GM12878 (cell line): ENCODE measurements around the gene ZC3H7B.

ENCODE experiments used
- ZZZ3 ChIP-seq: IDR thresholded peaks from 2 replicates; pipeline ENCODE4 v1.6.1; 2011; ENCODE audit warnings: low read depth; ENCODE audit not compliant: control insufficient read depth, insufficient read length
- TF ChIP-seq, protein P1 (sequence below), 3 experiments: IDR thresholded peaks in 2 of 3; conservative IDR thresholded peaks in 1 of 3; 2 replicates each; pipeline ENCODE4 v1.5.1; 2011; ENCODE audit warnings: low read depth in 3 of 3, low read length in 3 of 3, mild to moderate bottlenecking in 3 of 3, control low read depth in 2 of 3, moderate library complexity in 2 of 3, inconsistent platforms in 1 of 3, mixed read lengths in 1 of 3; ENCODE audit not compliant: control insufficient read depth in 2 of 3, insufficient read depth in 1 of 3; ENCODE audit errors: extremely low read depth in 1 of 3

DNA sequence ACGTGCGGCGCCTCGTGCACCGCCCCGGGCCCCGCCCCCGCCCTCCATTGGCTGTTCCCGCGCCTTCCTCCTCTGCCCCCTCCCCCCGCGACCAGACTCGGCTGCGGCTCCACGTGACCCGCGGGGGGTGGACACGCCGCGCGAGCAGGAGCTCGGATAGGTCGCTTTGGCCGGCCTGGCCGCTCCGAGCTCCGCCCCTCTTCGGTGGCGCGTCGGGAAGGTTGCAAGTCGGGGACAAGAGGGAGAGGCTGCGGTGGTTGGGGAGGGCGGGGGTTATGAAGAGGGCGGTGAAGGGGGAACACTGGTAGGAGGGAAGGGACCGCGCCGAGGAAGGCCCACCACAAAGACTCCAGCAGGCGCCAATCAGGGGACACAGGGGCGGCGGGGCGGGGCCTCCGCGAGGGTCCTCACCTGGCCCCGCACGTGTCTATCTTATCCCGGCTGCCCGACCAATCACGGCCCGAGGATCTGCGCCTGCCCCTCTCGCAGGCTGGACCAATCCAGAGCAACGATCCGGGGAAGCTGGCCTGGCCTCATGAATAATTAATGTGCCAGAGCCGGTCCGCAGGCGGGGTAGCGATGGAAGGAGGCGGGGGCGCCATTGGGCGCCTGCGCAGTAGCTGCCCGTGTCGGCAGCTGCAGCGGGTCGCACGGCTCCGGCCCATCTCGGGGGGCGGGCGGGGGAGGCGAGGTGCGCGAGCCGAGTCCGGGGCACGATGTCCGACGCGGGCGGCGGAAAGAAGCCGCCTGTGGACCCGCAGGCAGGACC, 80.2 kb downstream of the ZC3H7B start, which contains the start of gene TEF:
- no peak for TF ChIP-seq ZZZ3
- TF ChIP-seq, protein P1, sequence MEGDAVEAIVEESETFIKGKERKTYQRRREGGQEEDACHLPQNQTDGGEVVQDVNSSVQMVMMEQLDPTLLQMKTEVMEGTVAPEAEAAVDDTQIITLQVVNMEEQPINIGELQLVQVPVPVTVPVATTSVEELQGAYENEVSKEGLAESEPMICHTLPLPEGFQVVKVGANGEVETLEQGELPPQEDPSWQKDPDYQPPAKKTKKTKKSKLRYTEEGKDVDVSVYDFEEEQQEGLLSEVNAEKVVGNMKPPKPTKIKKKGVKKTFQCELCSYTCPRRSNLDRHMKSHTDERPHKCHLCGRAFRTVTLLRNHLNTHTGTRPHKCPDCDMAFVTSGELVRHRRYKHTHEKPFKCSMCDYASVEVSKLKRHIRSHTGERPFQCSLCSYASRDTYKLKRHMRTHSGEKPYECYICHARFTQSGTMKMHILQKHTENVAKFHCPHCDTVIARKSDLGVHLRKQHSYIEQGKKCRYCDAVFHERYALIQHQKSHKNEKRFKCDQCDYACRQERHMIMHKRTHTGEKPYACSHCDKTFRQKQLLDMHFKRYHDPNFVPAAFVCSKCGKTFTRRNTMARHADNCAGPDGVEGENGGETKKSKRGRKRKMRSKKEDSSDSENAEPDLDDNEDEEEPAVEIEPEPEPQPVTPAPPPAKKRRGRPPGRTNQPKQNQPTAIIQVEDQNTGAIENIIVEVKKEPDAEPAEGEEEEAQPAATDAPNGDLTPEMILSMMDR (IDR thresholded peaks at IDR 0.05 in 2 of 3, conservative IDR thresholded peaks at IDR 0.05 in 1 of 3; ENCODE audit: control insufficient read depth in 2 of 3, extremely low read depth in 1 of 3, insufficient read depth in 1 of 3, low read depth in 3 of 3, low read length in 3 of 3), result no peak
